Keratinocyte (primary cell): ENCODE measurements around the gene PRDM1. TPM values are rescaled to one million over a fixed set of nuclear protein-coding genes. Genes with fewer than 3 reads are reported as not detected.
A peak's percentile ranks its signal among the peaks of the same experiment; 100 is the strongest.

Source experiments
- DNase-seq: peaks from one replicate; pipeline ENCODE4 v3.0.0-alpha.2; 2011; ENCODE audit warnings: low read depth, missing footprints, low spot score
- FAIRE-seq: peaks from 2 replicates; lab custom pipeline; 2011; peaks lifted over from hg19 to GRCh38; lab: Jason Lieb, UNC
- H2AFZ ChIP-seq: 2 replicates; pipeline ENCODE4 v1.6.0; 2012; ENCODE audit warnings: low read length, control low read depth, inconsistent platforms; ENCODE audit not compliant: control insufficient read depth
- H3K27ac ChIP-seq: 2 replicates; pipeline ENCODE4 v1.5.1; 2011; ENCODE audit warnings: low read length; ENCODE audit not compliant: control insufficient read depth, insufficient read depth
- H3K27me3 ChIP-seq: 3 replicates; pipeline ENCODE4 v1.6.0; 2011; ENCODE audit warnings: low read length; ENCODE audit not compliant: control insufficient read depth, insufficient read depth; ENCODE audit errors: extremely low read depth
- H3K36me3 ChIP-seq, 2 experiments: 2 replicates in 1 of 2; 3 replicates in 1 of 2; pipeline ENCODE4 v1.5.1; 2011; ENCODE audit warnings: low read length in 2 of 2, mild to moderate bottlenecking in 1 of 2; ENCODE audit not compliant: control insufficient read depth in 2 of 2, insufficient read depth in 2 of 2; ENCODE audit errors: extremely low read depth in 1 of 2
- H3K4me1 ChIP-seq: 3 replicates; pipeline ENCODE4 v1.5.1; 2011; ENCODE audit warnings: low read length; ENCODE audit not compliant: control insufficient read depth, insufficient read depth; ENCODE audit errors: extremely low read depth
- H3K4me2 ChIP-seq: 3 replicates; pipeline ENCODE4 v1.6.0; 2011; ENCODE audit warnings: low read depth, low read length; ENCODE audit not compliant: control insufficient read depth, insufficient read depth; ENCODE audit errors: extremely low read depth
- H3K4me3 ChIP-seq, 3 experiments: fragments of 200-600 bp in 1 of 3; sonication (generic) in 1 of 3; 2 replicates in 2 of 3; 3 replicates in 1 of 3; pipeline ENCODE4 v1.5.1; 2011 to 2016; ENCODE audit warnings: low read length in 3 of 3, mild to moderate bottlenecking in 3 of 3, control low read depth in 2 of 3, inconsistent platforms in 1 of 3, low read depth in 1 of 3, mixed read lengths in 1 of 3, mixed run types in 1 of 3, moderate library complexity in 1 of 3; ENCODE audit not compliant: control insufficient read depth in 2 of 3, insufficient read depth in 2 of 3; ENCODE audit errors: extremely low read depth in 1 of 3
- H3K79me2 ChIP-seq: 2 replicates; pipeline ENCODE4 v1.6.0; 2012; ENCODE audit warnings: low read length; ENCODE audit not compliant: control insufficient read depth, insufficient read depth
- H3K9ac ChIP-seq: 3 replicates; pipeline ENCODE4 v1.6.0; 2011; ENCODE audit warnings: low read length; ENCODE audit not compliant: control insufficient read depth, insufficient read depth; ENCODE audit errors: extremely low read depth
- H3K9me1 ChIP-seq: 3 replicates; pipeline ENCODE4 v1.6.0; 2011; ENCODE audit warnings: low read length; ENCODE audit not compliant: control insufficient read depth, insufficient read depth; ENCODE audit errors: extremely low read depth
- H3K9me3 ChIP-seq: 2 replicates; pipeline ENCODE4 v1.5.1; 2012; ENCODE audit warnings: low read depth, low read length; ENCODE audit not compliant: control insufficient read depth
- H4K20me1 ChIP-seq: 3 replicates; pipeline ENCODE4 v1.6.0; 2011; ENCODE audit warnings: low read length; ENCODE audit not compliant: control insufficient read depth, insufficient read depth; ENCODE audit errors: extremely low read depth
- EZH2 ChIP-seq: IDR thresholded peaks from one replicate; pipeline ENCODE4 v1.6.1; 2012; ENCODE audit warnings: inconsistent platforms, mild to moderate bottlenecking, low read length, moderate library complexity
- dilution Hi-C: fragments of 300-500 bp; cut with MboI; formaldehyde crosslinking; loops from one replicate; pipeline ENCODE4 v1.7.0; 2020; ENCODE audit warnings: low sequenced_read_pairs; ENCODE audit not compliant: extremely low pct_ligation_motif_present
- polyA plus RNA-seq, 5 experiments: library from polyadenylated mRNA; depleted of rRNA in 3 of 5; stranded (reverse) in 3 of 5; stranded (forward) in 1 of 5; unstranded in 1 of 5; fragments of >200 nt; gene quantifications; 1 replicate in 1 of 5; 2 replicates in 3 of 5; 3 replicates in 1 of 5; pipeline versions ENCODE4 v1.2.1 to v1.2.3, GENCODE V29; 2011 to 2012; ENCODE audit warnings: missing spikeins in 2 of 5, low read depth in 1 of 5, low replicate concordance in 1 of 5
- TF ChIP-seq, protein P1 (sequence below), 3 experiments: IDR thresholded peaks in 1 of 3; conservative IDR thresholded peaks in 1 of 3; optimal IDR thresholded peaks in 1 of 3; 2 replicates in 2 of 3; 3 replicates in 1 of 3; pipeline versions ENCODE3 to v1.5.1; 2011; ENCODE audit warnings: low read length in 3 of 3, mild to moderate bottlenecking in 3 of 3, moderate library complexity in 2 of 3, control low read depth in 1 of 3, inconsistent platforms in 1 of 3; ENCODE audit not compliant: insufficient read depth in 2 of 3; ENCODE audit errors: extremely low read depth in 1 of 3

PRDM1 gene
- polyA plus RNA-seq, 1 donor (not counting 4 experiments of a cell fraction or from before 2014, with no cell fraction given): 6.7 TPM

DNA sequence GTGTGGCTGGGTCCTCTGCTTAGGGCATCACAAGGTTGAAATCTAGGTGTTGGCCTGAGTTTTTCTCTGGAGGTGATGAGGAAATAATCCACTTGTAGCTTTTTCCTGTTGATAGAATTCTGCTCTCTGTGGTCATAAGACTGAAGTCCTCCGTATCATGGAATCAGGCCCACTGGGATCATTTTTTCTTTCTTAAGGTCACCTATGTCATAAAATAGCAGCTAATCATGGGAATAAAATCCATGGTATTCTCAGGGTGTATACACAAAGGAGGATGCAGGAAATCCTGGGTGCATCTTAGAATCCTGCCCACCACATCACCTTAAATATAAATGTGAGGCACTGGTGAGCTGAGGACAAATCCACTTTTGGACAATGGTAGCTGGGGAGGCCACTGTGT, 72.7 kb downstream of the PRDM1 start:
- no peaks in the 10 kb centered on the region for H3K9me1 ChIP-seq
- no peak overlapping the region for H3K4me3 ChIP-seq
- H3K9ac ChIP-seq: no peak overlapping the region
- no peaks in the 10 kb centered on the region for H4K20me1 ChIP-seq
- no peaks in the 10 kb centered on the region for H3K79me2 ChIP-seq
- no peaks in the 10 kb centered on the region for H3K9me3 ChIP-seq
- H3K4me2 ChIP-seq: peak overlapping the region; percentile 49
- H3K27ac ChIP-seq: no peak overlapping the region
- TF ChIP-seq, protein P1, sequence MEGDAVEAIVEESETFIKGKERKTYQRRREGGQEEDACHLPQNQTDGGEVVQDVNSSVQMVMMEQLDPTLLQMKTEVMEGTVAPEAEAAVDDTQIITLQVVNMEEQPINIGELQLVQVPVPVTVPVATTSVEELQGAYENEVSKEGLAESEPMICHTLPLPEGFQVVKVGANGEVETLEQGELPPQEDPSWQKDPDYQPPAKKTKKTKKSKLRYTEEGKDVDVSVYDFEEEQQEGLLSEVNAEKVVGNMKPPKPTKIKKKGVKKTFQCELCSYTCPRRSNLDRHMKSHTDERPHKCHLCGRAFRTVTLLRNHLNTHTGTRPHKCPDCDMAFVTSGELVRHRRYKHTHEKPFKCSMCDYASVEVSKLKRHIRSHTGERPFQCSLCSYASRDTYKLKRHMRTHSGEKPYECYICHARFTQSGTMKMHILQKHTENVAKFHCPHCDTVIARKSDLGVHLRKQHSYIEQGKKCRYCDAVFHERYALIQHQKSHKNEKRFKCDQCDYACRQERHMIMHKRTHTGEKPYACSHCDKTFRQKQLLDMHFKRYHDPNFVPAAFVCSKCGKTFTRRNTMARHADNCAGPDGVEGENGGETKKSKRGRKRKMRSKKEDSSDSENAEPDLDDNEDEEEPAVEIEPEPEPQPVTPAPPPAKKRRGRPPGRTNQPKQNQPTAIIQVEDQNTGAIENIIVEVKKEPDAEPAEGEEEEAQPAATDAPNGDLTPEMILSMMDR (optimal IDR thresholded peaks at IDR 0.05 in 1 of 3, IDR thresholded peaks at IDR 0.05 in 1 of 3, conservative IDR thresholded peaks at IDR 0.05 in 1 of 3; ENCODE audit: extremely low read depth in 1 of 3, insufficient read depth in 2 of 3, low read length in 3 of 3): no peak
- no peak for TF ChIP-seq EZH2
- H3K36me3 ChIP-seq: no peaks in the 10 kb centered on the region
- DNase-seq (no peak), FAIRE-seq (no peak)
- H2AFZ ChIP-seq: no peak overlapping the region
- H3K27me3 ChIP-seq: no peaks in the 10 kb centered on the region
- dilution Hi-C loops: no loop called here
- peaks cover 13% of the 10 kb centered on the region for H3K4me1 ChIP-seq

Other genes starting within 250 kb of the PRDM1 start
- gene ATG5, start 239.4 kb downstream of the PRDM1 start, polyA plus RNA-seq: 29.1 to 60.0 TPM (median 32.8 TPM) in 3 replicates